Ovary (tissue), 9 donors: ENCODE results near the gene MGAT5. TPM values are rescaled to one million over a fixed set of nuclear protein-coding genes. Genes with fewer than 3 reads are reported as not detected.

ENCODE experiments used
- DNase-seq, 5 donors: peaks; one replicate each; pipeline ENCODE4 v3.0.0-alpha.2; 2019 to 2020
- H3K27ac ChIP-seq, 2 donors: fragments of 200-600 bp; one replicate each; pipeline versions ENCODE4 v1.5.1 to v1.8.0; 2019 to 2022
- H3K27me3 ChIP-seq: fragments of 200-600 bp; one replicate; pipeline ENCODE4 v1.8.0; 2022
- H3K36me3 ChIP-seq: fragments of 200-600 bp; sonication (generic); one replicate; pipeline ENCODE4 v1.5.1; 2019
- H3K4me1 ChIP-seq: one replicate; pipeline ENCODE4 v1.8.1; 2013; ENCODE audit warnings: mild to moderate bottlenecking, moderate library complexity; ENCODE audit not compliant: insufficient read depth
- H3K4me3 ChIP-seq: fragments of 200-600 bp; sonication (generic); one replicate; pipeline ENCODE4 v1.5.1; 2017
- H3K9me3 ChIP-seq, 2 donors: fragments of 200-600 bp in 1 of 2; sonication (generic) in 1 of 2; one replicate each; pipeline versions ENCODE4 v1.5.1 to v1.8.1; 2013 to 2019; ENCODE audit warnings: mild to moderate bottlenecking in 1 of 2, moderate library complexity in 1 of 2
- CTCF ChIP-seq, 3 donors: fragments of 450-650 bp in 2 of 3; fragments of 200-600 bp in 1 of 3; IDR thresholded peaks; one replicate each; pipeline versions ENCODE4 v1.5.1 to v1.8.0; 2016 to 2022; ENCODE audit warnings: antibody characterized with exemption in 3 of 3, mild to moderate bottlenecking in 1 of 3
- EP300 ChIP-seq: sonication (generic); formaldehyde crosslinking; IDR thresholded peaks from one replicate; pipeline ENCODE4 v1.6.1; 2017; ENCODE audit warnings: antibody characterized with exemption
- POLR2A ChIP-seq: fragments of 450-650 bp; IDR thresholded peaks from one replicate; pipeline ENCODE4 v1.6.1; 2017; ENCODE audit warnings: antibody characterized with exemption, mild to moderate bottlenecking, moderate library complexity
- WGBS, 3 donors: extraction: QIAGEN DNeasy Blood & Tissue Kit in 1 of 3; methylation state at CpG; one replicate each; pipeline versions ENCODE4 v1.1.5 to v1.1.7; 2013 to 2017; 5-methylcytosine and 5-hydroxymethylcytosine counted together
- intact Hi-C, 4 donors: fragments of 100-400 bp; cut with DNase I; formaldehyde crosslinking; loops; one replicate each; pipeline versions ENCODE4 v1.11.0 to v1.15.1; 2022 to 2023
- polyA plus RNA-seq, 2 donors: library from polyadenylated mRNA; stranded (reverse); fragments of 200-250 nt in 1 of 2; fragments of 350-450 nt in 1 of 2; fragmentation: Illumina TruSeq in 1 of 2; extraction: RNeasy Lipid Tissue Mini Kit (QIAGEN cat#74804) in 1 of 2; gene quantifications; one replicate each; pipeline ENCODE4 v1.2.3, GENCODE V29; 2013 to 2014
- total RNA-seq, 7 donors: library from RNA; depleted of rRNA in 2 of 7; stranded (reverse); fragments of >200 nt in 2 of 7; fragmentation: NEBNext Ultra II Directional in 3 of 7; extraction: Animal tissue kit (Norgen Biotek cat#: 25700) in 3 of 7; gene quantifications; one replicate each; pipeline versions ENCODE4 v1.1.0 to v1.2.4, GENCODE V29; 2016 to 2023
- donor health status: DM: no; HTN: no; CAD: no; lungs with moderate emphysema.
- donor health status: DM: no; HTN: no; CAD: no.
- donor health status: Bipolar disorder and iron deficiency.
- donor health status: DM: yes; HTN: yes; CAD: no.
- donor health status: DM: no; HTN: no; CAD: no.
- donor health status: DM: yes; HTN: yes; CAD: no.

MGAT5 gene
- total and polyA plus RNA-seq, 9 donors = 11.3 to 61.2 (median 32.4) TPM

- intact Hi-C loops = no loop called here
- Histone ChIP-seq H3K9me3 (no peaks in the 10 kb centered on the region), H3K27ac (no peak overlapping the region), H3K4me3 (no peak overlapping the region), H3K36me3 (no peaks in the 10 kb centered on the region), H3K27me3 (no peaks in the 10 kb centered on the region), H3K4me1 (no peaks in the 10 kb centered on the region)
- TF ChIP-seq EP300 (no peak), CTCF (IDR thresholded peaks at IDR 0.05) (no peak), POLR2A (no peak)
- WGBS, 3 donors = 93 to 95% (median 93%) methylated on average over 2 of the region's 2 CpGs
- no peak for DNase-seq
Measured at GRCh38 chr2:134217351-134217750, 36.5 kb upstream of the MGAT5 start.

- H3K4me1 ChIP-seq = no peaks in the 10 kb centered on the region
- intact Hi-C loops = no loop called here
- 88 to 91% (median 91%) methylated on average over 1 of the region's 1 CpG for WGBS, 3 donors
- TF ChIP-seq POLR2A = no peak
- no peak for TF ChIP-seq EP300
- no peak for TF ChIP-seq CTCF (IDR thresholded peaks at IDR 0.05)
- no peak overlapping the region for H3K4me3 ChIP-seq
- no peak overlapping the region for H3K27ac ChIP-seq
- no peaks in the 10 kb centered on the region for H3K27me3 ChIP-seq
- DNase-seq = no peak
- H3K9me3 ChIP-seq = no peaks in the 10 kb centered on the region
- no peaks in the 10 kb centered on the region for H3K36me3 ChIP-seq
Measured at GRCh38 chr2:134217924-134218323, 35.9 kb upstream of the MGAT5 start.

- no peak for DNase-seq
- Histone ChIP-seq H3K36me3 (no peaks in the 10 kb centered on the region), H3K27ac (no peak overlapping the region), H3K9me3 (no peaks in the 10 kb centered on the region), H3K4me1 (no peaks in the 10 kb centered on the region), H3K27me3 (no peaks in the 10 kb centered on the region), H3K4me3 (no peak overlapping the region)
- intact Hi-C loops = no loop called here
- WGBS, 3 donors = 93 to 100% (median 94%) methylated on average over 3 of the region's 3 CpGs
- TF ChIP-seq POLR2A (no peak), EP300 (no peak), CTCF (IDR thresholded peaks at IDR 0.05) (no peak)
Measured at GRCh38 chr2:134218414-134218813, 35.5 kb upstream of the MGAT5 start.

DNA sequence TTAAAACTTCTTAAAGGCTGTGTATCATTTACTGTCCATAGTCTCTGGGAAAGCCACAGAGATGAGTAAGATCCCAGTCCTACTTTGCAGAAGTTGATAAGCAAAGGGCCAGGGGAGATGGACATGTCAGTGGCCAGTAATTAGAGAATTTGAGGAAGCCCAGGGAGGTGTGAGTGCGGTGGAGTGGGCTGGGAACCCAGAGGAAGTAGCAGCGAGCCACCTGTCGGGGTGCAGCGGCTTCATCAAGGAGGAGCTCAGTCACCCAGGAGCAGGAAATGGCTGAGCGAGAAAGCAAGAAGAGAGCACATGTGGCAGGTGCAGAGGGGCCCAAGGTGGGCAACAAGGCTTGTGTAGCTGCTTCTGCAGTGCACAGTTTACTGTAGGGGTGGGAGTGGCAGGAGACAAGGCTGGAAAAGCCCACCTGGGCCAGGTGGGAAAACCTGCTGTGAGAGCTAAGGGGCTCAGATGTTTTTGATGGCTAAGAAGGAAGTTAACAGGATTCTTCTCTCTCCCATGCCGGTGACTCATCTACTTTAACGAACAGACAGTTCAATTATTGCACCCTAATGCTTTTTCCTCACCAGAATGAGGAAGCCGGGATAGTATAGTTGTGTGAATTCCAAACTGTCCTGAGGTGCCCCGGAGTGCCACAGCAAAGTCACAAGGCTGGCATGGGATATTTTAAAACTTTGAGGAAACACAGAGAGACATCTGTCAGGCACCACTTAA lies 34.8 kb upstream of the MGAT5 start:
- TF ChIP-seq CTCF (IDR thresholded peaks at IDR 0.05) = no peak
- no peak for TF ChIP-seq EP300
- no peak for TF ChIP-seq POLR2A
- no peaks in the 10 kb centered on the region for H3K27me3 ChIP-seq
- H3K4me1 ChIP-seq = no peaks in the 10 kb centered on the region
- H3K9me3 ChIP-seq = no peaks in the 10 kb centered on the region
- no peak overlapping the region for H3K27ac ChIP-seq
- 87 to 93% (median 93%) methylated on average over 9 of the region's 9 CpGs for WGBS, 3 donors
- DNase-seq = no peak
- intact Hi-C loops = no loop called here
- H3K4me3 ChIP-seq = no peak overlapping the region
- H3K36me3 ChIP-seq = no peaks in the 10 kb centered on the region
